Activated naive CD4-positive, alpha-beta T cell treated with Interleukin-2 at 50 U/mL for 16 hours (primary cell): Measurements from ENCODE around the gene PRDM5.

Experiments
- DNase-seq: peaks from one replicate; pipeline ENCODE4 v3.0.0-alpha.2; 2020

PRDM5 gene

GRCh38 chr4:120922381-120923206 lies at the start of gene PRDM5:
PRDM5 (minus strand) TSS chr4:120922726; CDS start chr4:120922608, 118 bp downstream.
- peak; percentile 8 for DNase-seq

- DNase-seq = no peak
Observed at GRCh38 chr4:120971884-120972283, 49.4 kb upstream of the PRDM5 start.

- no peak for DNase-seq
Observed at GRCh38 chr4:120965938-120966337, 43.4 kb upstream of the PRDM5 start.

GRCh38 chr4:120964596-120964995 lies 42.1 kb upstream of the PRDM5 start:
- DNase-seq = no peak

- DNase-seq = no peak
Observed at GRCh38 chr4:120963449-120963848, 40.9 kb upstream of the PRDM5 start.

- DNase-seq = no peak
Observed at GRCh38 chr4:120960656-120961267, 38.2 kb upstream of the PRDM5 start.

GRCh38 chr4:120948382-120948781 lies 25.9 kb upstream of the PRDM5 start:
- DNase-seq = no peak

GRCh38 chr4:120942776-120943175 lies 20.2 kb upstream of the PRDM5 start:
- DNase-seq = no peak

GRCh38 chr4:120940547-120940946 lies 18.0 kb upstream of the PRDM5 start:
- no peak for DNase-seq

GRCh38 chr4:120939693-120940092 lies 17.2 kb upstream of the PRDM5 start:
- no peak for DNase-seq

GRCh38 chr4:120929847-120930246 lies 7.3 kb upstream of the PRDM5 start:
- DNase-seq = no peak

- DNase-seq = no peak
Observed at GRCh38 chr4:120927801-120928409, 5.4 kb upstream of the PRDM5 start.

- DNase-seq = no peak
Observed at GRCh38 chr4:120926358-120927025, 4.0 kb upstream of the PRDM5 start.

- DNase-seq = no peak
Observed at GRCh38 chr4:120924931-120925330, 2.4 kb upstream of the PRDM5 start.

GRCh38 chr4:120923207-120923522 lies 639 bp upstream of the PRDM5 start:
- no peak for DNase-seq

GRCh38 chr4:120921456-120922380 lies 808 bp downstream of the PRDM5 start:
- DNase-seq = peak; percentile 27

GRCh38 chr4:120920666-120921065 lies 1.9 kb downstream of the PRDM5 start:
- no peak for DNase-seq

GRCh38 chr4:120919358-120919757 lies 3.2 kb downstream of the PRDM5 start:
- DNase-seq = no peak

GRCh38 chr4:120918788-120919187 lies 3.7 kb downstream of the PRDM5 start:
- no peak for DNase-seq

- no peak for DNase-seq
Observed at GRCh38 chr4:120918092-120918491, 4.4 kb downstream of the PRDM5 start.

- DNase-seq = no peak
Observed at GRCh38 chr4:120916937-120917336, 5.6 kb downstream of the PRDM5 start.

- DNase-seq = no peak
Observed at GRCh38 chr4:120915336-120915735, 7.2 kb downstream of the PRDM5 start.

- DNase-seq = no peak
Observed at GRCh38 chr4:120903419-120903818, 19.1 kb downstream of the PRDM5 start.
